Keratinocyte (primary cell): ENCODE data around the gene UBAC2.

Experiments
- CTCF ChIP-seq, 3 experiments: IDR thresholded peaks in 1 of 3; conservative IDR thresholded peaks in 1 of 3; optimal IDR thresholded peaks in 1 of 3; 2 replicates in 2 of 3; 3 replicates in 1 of 3; pipeline versions ENCODE3 to v1.5.1; 2011; ENCODE audit warnings: low read length in 3 of 3, mild to moderate bottlenecking in 3 of 3, moderate library complexity in 2 of 3, control low read depth in 1 of 3, inconsistent platforms in 1 of 3; ENCODE audit not compliant: insufficient read depth in 2 of 3; ENCODE audit errors: extremely low read depth in 1 of 3
- EZH2 ChIP-seq: IDR thresholded peaks from one replicate; pipeline ENCODE4 v1.6.1; 2012; ENCODE audit warnings: inconsistent platforms, mild to moderate bottlenecking, low read length, moderate library complexity

- TF ChIP-seq CTCF (optimal IDR thresholded peaks at IDR 0.05 in 1 of 3, IDR thresholded peaks at IDR 0.05 in 1 of 3, conservative IDR thresholded peaks at IDR 0.05 in 1 of 3; ENCODE audit: extremely low read depth in 1 of 3, insufficient read depth in 2 of 3, low read length in 3 of 3), result no peak
- TF ChIP-seq EZH2, result no peak
Observed at GRCh38 chr13:99260216-99260615, 59.6 kb downstream of the UBAC2 start.
